ENCODE data around the gene CELF2. TPM values are rescaled to one million over a fixed set of nuclear protein-coding genes. Genes with fewer than 3 reads are reported as not detected.

Gene CELF2
- total and polyA plus RNA-seq, 9 of the 15 experiments (the other 6 are each of a cell fraction or from before 2014, with no cell fraction given), result 4.0 to 20.3 (median 11.1) TPM

DNA sequence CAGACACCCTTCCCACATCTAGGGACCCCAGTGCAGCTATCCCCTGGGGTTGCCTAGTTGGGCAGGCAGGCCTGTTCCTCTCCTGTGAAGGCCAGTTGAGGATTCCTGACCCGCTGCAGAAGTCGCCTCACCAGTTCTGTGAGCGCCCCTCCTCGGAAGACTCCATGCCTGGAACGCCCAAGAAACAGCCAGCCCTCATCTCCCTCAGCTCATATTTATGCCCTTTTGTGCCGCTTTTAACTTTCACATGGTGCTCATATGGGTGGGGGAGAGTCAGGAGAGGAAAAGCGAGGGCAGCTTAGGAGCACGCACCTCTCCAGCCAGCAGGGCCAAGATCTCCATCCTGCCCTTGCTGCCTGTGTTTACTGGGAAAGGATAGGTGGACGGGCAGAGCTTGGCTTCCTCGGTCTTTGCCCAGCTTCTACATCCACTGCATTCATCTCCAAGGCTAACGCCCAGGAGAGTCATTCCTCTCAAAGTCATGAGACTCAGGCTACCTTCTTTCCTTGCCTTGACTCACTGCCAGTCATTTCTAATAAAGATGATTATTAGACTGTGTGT, 307.2 kb downstream of the CELF2 start (continued):
- no peak for TF ChIP-seq ETS2 (tag; IDR thresholded peaks at IDR 0.05; ENCODE audit: borderline replicate concordance, poor library complexity, severe bottlenecking)
- no peak for TF ChIP-seq USF1 (CRISPR knock-in tag; IDR thresholded peaks at IDR 0.05)
- TF ChIP-seq E2F3 (CRISPR knock-in tag; IDR thresholded peaks at IDR 0.05), result no peak
- TF ChIP-seq CTBP1 (IDR thresholded peaks at IDR 0.05; ENCODE audit: borderline replicate concordance), result no peak
- no peak for TF ChIP-seq ESRRB (CRISPR knock-in tag; IDR thresholded peaks at IDR 0.05; ENCODE audit: borderline replicate concordance)

DNA sequence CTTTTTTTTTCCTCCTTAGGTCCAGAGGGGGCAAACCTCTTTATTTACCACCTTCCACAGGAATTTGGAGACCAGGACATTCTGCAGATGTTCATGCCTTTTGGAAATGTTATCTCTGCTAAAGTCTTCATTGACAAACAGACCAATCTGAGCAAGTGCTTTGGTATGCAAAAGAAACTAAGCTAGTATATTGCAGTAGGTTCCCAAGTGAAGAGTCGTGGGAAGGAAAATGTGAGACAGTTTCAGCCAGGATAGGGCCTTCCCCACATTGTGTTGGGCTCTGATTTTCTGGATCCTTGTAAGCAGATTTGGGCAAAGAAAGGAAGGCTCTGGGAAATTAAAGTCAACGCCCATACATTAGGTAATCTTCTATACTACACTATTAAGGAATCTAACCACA, 308.1 kb downstream of the CELF2 start:
- ChIA-PET POLR2A (interaction anchor here (1.5 kb wide), 1 partner anchor 8 kb away, joined by 6 read pairs; no protein-coding TSS in a partner anchor), CTCF (ENCODE audit: low intra/inter-chr PET ratio) (no interaction called here)
- TF ChIP-seq OTX1 (CRISPR knock-in tag; IDR thresholded peaks at IDR 0.05), result no peak
- no peak for TF ChIP-seq LCOR (CRISPR knock-in tag; IDR thresholded peaks at IDR 0.05)
- no peak for TF ChIP-seq E2F6 (IDR thresholded peaks at IDR 0.05; ENCODE audit: borderline replicate concordance in 1 of 2, extremely low read depth in 1 of 2, insufficient read depth in 1 of 2, insufficient read length in 1 of 2, low read depth in 1 of 2, low read length in 1 of 2, poor library complexity in 1 of 2, severe bottlenecking in 1 of 2)
- FAIRE-seq (no peak), ATAC-seq (no peak), DNase-seq (ENCODE audit: extremely low read depth in 1 of 4, low spot score in 3 of 4) (no peak)
- in situ Hi-C loops (cut with MboI), result no loop called here
- no peak overlapping the region for H3K4me3 ChIP-seq
- no peaks in the 10 kb centered on the region for H4K20me1 ChIP-seq (replicated peaks; ENCODE audit: control insufficient read depth, insufficient read depth, low read length)
- 16% methylated on average over 2 of the region's 2 CpGs for WGBS (ENCODE audit: insufficient coverage, low coverage, missing lambda C conversion rate)
- H2AFZ ChIP-seq (ENCODE audit: low read depth, low read length), result no peak overlapping the region
- intact Hi-C loops (cut with micrococcal nuclease), result no loop called here
- H3K4me1 ChIP-seq (replicated peaks in 1 of 2; ENCODE audit: control insufficient read depth in 2 of 2, insufficient read depth in 2 of 2, low read length in 2 of 2), result no peaks in the 10 kb centered on the region
- BruUV-seq (replicated peaks), result no TSS peak
- no peak overlapping the region for H3K27ac ChIP-seq (ENCODE audit: extremely low read depth, low read depth, low read length)
- no peaks in the 10 kb centered on the region for H3K9me3 ChIP-seq (replicated peaks; ENCODE audit: control insufficient read depth, insufficient read depth, low read depth, low read length)
- H3K4me2 ChIP-seq (ENCODE audit: insufficient read depth, low read length), result no peak overlapping the region
- H3K9ac ChIP-seq (ENCODE audit: insufficient read depth in 1 of 2, low read depth in 2 of 2, low read length in 2 of 2), result no peak overlapping the region
- no peaks in the 10 kb centered on the region for H3K27me3 ChIP-seq (ENCODE audit: control insufficient read depth in 2 of 2, insufficient read depth in 2 of 2, low read length in 2 of 2)
- H3K9me1 ChIP-seq (ENCODE audit: control insufficient read depth, insufficient read depth, low read length), result no peaks in the 10 kb centered on the region
- H3K36me3 ChIP-seq (ENCODE audit: control insufficient read depth, insufficient read depth, low read length), result no peaks in the 10 kb centered on the region
- H3K79me2 ChIP-seq (ENCODE audit: control insufficient read depth, insufficient read depth, low read length), result no peaks in the 10 kb centered on the region

All from K562 (cell line).